Measurements from ENCODE around the gene MTARC1. TPM values are rescaled to one million over a fixed set of nuclear protein-coding genes. Genes with fewer than 3 reads are reported as not detected.
A peak's percentile ranks its signal among the peaks of the same experiment; 100 is the strongest.

The MTARC1 gene
- total RNA-seq, 1 donor from 2014 or later: 37.1 TPM

DNA sequence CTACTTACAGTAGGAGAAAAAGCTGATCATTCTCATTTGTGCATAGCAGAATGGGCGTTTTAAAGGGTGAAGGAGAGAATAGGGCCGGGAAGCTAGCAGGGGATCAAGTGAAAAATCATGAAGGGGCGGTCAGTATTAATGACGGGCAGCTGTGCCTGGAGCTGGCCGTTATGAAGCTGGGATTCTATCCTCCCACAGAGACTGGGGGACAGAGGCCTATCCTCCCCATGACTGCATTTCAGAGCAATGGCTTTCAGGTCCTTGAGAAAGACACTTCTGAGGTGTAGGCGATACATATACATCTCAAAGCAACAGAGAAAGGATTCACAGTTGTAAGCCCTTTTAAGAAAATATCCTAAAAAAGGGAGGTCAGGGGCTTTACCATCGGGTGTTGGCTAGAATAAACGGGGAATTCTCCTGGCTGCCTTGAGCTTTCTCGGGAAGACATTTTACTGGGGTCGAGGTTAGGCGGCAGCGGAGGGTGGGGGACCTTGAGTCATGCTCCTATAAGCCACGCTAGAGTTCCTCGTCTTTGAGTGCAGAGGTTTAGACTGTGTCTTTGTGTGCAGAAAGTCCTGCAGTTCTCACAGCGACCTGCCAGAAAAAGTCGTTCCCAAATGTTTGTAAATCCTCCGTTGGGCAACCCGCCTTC is 39.1 kb upstream of the MTARC1 start:
- Mint-ChIP-seq H3K9me3 (ENCODE audit: low read depth) (no peaks in the 10 kb centered on the region), H3K27me3 (peaks cover 26% of the 10 kb centered on the region), H3K27ac (peak overlapping the region; percentile 90), H3K36me3 (ENCODE audit: insufficient read depth) (no peaks in the 10 kb centered on the region), H3K4me1 (ENCODE audit: low read depth) (peaks cover 23% of the 10 kb centered on the region), H3K4me3 (ENCODE audit: low read depth) (peak overlapping the region; percentile 78)
- TF ChIP-seq, protein P1, sequence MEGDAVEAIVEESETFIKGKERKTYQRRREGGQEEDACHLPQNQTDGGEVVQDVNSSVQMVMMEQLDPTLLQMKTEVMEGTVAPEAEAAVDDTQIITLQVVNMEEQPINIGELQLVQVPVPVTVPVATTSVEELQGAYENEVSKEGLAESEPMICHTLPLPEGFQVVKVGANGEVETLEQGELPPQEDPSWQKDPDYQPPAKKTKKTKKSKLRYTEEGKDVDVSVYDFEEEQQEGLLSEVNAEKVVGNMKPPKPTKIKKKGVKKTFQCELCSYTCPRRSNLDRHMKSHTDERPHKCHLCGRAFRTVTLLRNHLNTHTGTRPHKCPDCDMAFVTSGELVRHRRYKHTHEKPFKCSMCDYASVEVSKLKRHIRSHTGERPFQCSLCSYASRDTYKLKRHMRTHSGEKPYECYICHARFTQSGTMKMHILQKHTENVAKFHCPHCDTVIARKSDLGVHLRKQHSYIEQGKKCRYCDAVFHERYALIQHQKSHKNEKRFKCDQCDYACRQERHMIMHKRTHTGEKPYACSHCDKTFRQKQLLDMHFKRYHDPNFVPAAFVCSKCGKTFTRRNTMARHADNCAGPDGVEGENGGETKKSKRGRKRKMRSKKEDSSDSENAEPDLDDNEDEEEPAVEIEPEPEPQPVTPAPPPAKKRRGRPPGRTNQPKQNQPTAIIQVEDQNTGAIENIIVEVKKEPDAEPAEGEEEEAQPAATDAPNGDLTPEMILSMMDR (IDR thresholded peaks at IDR 0.05; ENCODE audit: unreplicated experiment): no peak
- no peak for DNase-seq (ENCODE audit: low spot score, unreplicated experiment)

DNA sequence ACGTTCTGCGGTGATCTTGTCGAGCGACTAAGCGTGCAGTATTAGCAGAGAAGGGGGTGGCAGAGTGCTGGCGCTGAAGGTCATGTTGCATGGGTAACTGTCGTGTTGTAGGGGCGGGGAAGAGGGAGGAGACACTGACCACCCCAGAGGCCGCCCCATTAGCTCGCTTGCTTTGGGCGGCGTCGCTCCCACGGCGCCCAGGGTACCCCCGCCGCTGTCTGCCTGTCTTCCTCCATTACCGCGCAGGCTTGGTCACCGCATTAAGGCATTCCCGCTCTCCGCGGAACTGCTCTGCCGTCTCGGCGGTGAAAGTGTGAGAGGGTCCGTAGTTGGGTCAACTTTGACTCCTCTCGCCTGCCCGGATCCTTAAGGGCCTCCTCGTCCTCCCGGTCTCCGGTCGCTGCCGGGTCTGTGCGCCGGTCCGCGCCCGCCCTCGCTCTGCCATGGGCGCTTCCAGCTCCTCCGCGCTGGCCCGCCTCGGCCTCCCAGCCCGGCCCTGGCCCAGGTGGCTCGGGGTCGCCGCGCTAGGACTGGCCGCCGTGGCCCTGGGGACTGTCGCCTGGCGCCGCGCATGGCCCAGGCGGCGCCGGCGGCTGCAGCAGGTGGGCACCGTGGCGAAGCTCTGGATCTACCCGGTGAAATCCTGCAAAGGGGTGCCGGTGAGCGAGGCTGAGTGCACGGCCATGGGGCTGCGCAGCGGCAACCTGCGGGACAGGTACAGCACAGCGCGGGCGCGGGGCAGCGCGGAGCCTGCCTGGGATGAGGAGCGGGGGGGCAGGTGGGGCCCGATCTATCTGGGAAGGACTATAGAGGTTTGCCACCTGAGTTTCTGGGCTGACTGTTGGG is 38.4 kb upstream of the MTARC1 start, which contains the start of gene MTARC2:
Gene MTARC2 (plus strand): TSS at position 234 of the 846 bp plus-strand sequence. CDS start 210 bp downstream, at position 444.
- H3K27me3 Mint-ChIP-seq: peaks cover 26% of the 10 kb centered on the region
- H3K4me1 Mint-ChIP-seq (ENCODE audit: low read depth): peaks cover 23% of the 10 kb centered on the region
- H3K9me3 Mint-ChIP-seq (ENCODE audit: low read depth): no peaks in the 10 kb centered on the region
- TF ChIP-seq, protein P1 (IDR thresholded peaks at IDR 0.05; ENCODE audit: unreplicated experiment): peak; percentile 8
- DNase-seq (ENCODE audit: low spot score, unreplicated experiment): peak; percentile 41
- H3K4me3 Mint-ChIP-seq (ENCODE audit: low read depth): peak within 1 kb of the TSS; percentile 78
- H3K36me3 Mint-ChIP-seq (ENCODE audit: insufficient read depth): no peaks in the 10 kb centered on the region
- peak within 1 kb of the TSS; percentile 91 for H3K27ac Mint-ChIP-seq

DNA sequence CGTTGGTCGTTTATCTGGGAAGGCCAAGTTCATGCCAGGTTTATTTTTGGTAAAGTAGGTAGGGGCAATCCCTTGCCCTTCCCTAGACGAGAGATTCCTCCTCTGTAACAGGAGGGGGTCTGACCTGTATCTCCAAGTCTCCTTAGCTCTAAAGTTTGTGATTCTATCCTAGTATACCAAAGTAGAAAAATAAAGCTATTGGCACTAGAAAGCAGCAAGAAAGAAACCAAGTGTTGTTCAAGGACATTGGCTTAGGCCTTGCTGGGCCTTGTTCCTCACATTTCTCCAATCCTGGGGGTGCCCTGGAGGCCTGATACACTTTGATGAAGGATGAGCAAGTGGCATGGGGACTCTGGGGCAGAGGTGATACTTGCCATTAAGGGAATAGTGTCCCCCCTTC is 37.8 kb upstream of the MTARC1 start:
- peaks cover 23% of the 10 kb centered on the region for H3K4me1 Mint-ChIP-seq (ENCODE audit: low read depth)
- peak overlapping the region; percentile 91 for H3K27ac Mint-ChIP-seq
- peak overlapping the region; percentile 78 for H3K4me3 Mint-ChIP-seq (ENCODE audit: low read depth)
- DNase-seq (ENCODE audit: low spot score, unreplicated experiment): no peak
- TF ChIP-seq, protein P1 (IDR thresholded peaks at IDR 0.05; ENCODE audit: unreplicated experiment): no peak
- no peaks in the 10 kb centered on the region for H3K36me3 Mint-ChIP-seq (ENCODE audit: insufficient read depth)
- H3K9me3 Mint-ChIP-seq (ENCODE audit: low read depth): no peaks in the 10 kb centered on the region
- peaks cover 26% of the 10 kb centered on the region for H3K27me3 Mint-ChIP-seq

DNA sequence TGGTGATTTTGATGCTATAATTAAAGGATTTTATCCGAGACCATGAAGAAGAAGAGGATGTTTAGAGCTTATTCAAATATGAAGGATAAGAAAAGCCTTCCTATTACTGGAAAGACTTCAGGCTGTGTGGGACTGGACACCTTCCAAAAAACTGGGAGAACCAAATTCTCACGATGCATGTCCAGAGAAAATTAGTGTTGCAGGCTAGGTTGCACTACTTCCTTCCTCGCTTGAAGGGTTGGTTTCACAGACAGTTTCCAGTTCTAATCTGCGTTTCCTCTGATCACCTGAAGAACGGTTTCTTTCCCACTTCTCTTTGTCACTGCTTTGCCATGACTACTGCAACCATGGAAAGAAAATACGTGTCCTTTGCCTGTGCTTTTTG is 36.6 kb upstream of the MTARC1 start:
- Mint-ChIP-seq H3K4me3 (ENCODE audit: low read depth) (no peak overlapping the region), H3K27ac (no peak overlapping the region), H3K36me3 (ENCODE audit: insufficient read depth) (peaks cover under 1% of the 10 kb centered on the region), H3K9me3 (ENCODE audit: low read depth) (no peaks in the 10 kb centered on the region), H3K4me1 (ENCODE audit: low read depth) (peaks cover 23% of the 10 kb centered on the region), H3K27me3 (peaks cover 21% of the 10 kb centered on the region)
- TF ChIP-seq, protein P1 (IDR thresholded peaks at IDR 0.05; ENCODE audit: unreplicated experiment): no peak
- DNase-seq (ENCODE audit: low spot score, unreplicated experiment): no peak

DNA sequence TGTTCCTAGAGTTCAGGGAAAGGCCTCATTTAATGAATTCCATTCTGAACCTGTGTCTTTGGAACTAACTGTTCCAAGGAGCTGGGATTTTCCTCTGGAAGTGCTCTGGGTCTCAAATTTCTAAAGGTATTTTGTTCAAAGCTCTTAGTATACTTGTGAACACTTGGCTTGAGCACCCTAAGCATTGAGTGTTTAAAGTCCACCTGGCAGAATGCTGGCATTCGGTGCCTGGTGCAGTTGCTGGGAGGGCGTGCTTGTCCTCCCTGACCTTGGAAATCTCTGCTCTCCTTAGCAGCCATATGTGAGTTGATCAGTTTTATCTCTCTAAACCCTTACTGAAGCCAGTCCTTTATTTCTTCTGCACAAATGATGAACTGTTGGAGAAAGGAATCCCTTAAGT is 35.6 kb upstream of the MTARC1 start:
- Mint-ChIP-seq H3K27ac (no peak overlapping the region), H3K27me3 (peaks cover 17% of the 10 kb centered on the region), H3K9me3 (ENCODE audit: low read depth) (no peaks in the 10 kb centered on the region), H3K4me3 (ENCODE audit: low read depth) (no peak overlapping the region), H3K4me1 (ENCODE audit: low read depth) (peaks cover 23% of the 10 kb centered on the region), H3K36me3 (ENCODE audit: insufficient read depth) (peaks cover 2% of the 10 kb centered on the region)
- TF ChIP-seq, protein P1 (IDR thresholded peaks at IDR 0.05; ENCODE audit: unreplicated experiment): no peak
- no peak for DNase-seq (ENCODE audit: low spot score, unreplicated experiment)

Data from progenitor cell of endocrine pancreas (in vitro differentiated cells).